ENCODE measurements around the gene GLS.

The GLS gene

GRCh38 chr2:190981733-190982132 is 101.1 kb downstream of the GLS start:
- Histone ChIP-seq H3K9me3 (ENCODE audit: control insufficient read depth, insufficient read depth, low read depth, low read length) (no peaks in the 10 kb centered on the region), H3K36me3 (ENCODE audit: control insufficient read depth in 2 of 2, insufficient read depth in 1 of 2, low read length in 2 of 2) (peaks cover 16 to 75% of the 10 kb centered on the region in 2 experiments; a peak in 2 of 3 replicates), H3K27ac (ENCODE audit: extremely low read depth, low read depth, low read length) (no peak overlapping the region), H3K4me1 (ENCODE audit: control insufficient read depth, insufficient read depth, low read length) (peaks cover 13% of the 10 kb centered on the region), H3K4me3 (ENCODE audit: low read depth, low read length) (no peak overlapping the region)
- POLR2A ChIA-PET, result no interaction called here
- TF ChIP-seq ZNF639 (tag by site-specific recombination; IDR thresholded peaks at IDR 0.05) (no peak), ZNF2 (tag by site-specific recombination; IDR thresholded peaks at IDR 0.05) (no peak)
- CTCF ChIA-PET, result interaction anchor here (0.6 kb wide), 1 partner anchor 10 kb away, joined by 7 read pairs; no protein-coding TSS in a partner anchor

- Histone ChIP-seq H3K4me3 (ENCODE audit: low read depth, low read length) (no peak overlapping the region), H3K27ac (ENCODE audit: extremely low read depth, low read depth, low read length) (no peak overlapping the region), H3K9me3 (ENCODE audit: control insufficient read depth, insufficient read depth, low read depth, low read length) (no peaks in the 10 kb centered on the region), H3K4me1 (ENCODE audit: control insufficient read depth, insufficient read depth, low read length) (peaks cover 13% of the 10 kb centered on the region), H3K36me3 (ENCODE audit: control insufficient read depth in 2 of 2, insufficient read depth in 1 of 2, low read length in 2 of 2) (peaks cover 15 to 76% of the 10 kb centered on the region in 2 experiments; a peak in 2 of 3 replicates)
- no peak for TF ChIP-seq ZBTB49 (tag by site-specific recombination; IDR thresholded peaks at IDR 0.05; ENCODE audit: low read depth)
- TF ChIP-seq ZNF350 (tag by site-specific recombination; IDR thresholded peaks at IDR 0.05), result no peak
- TF ChIP-seq ZNF785 (tag by site-specific recombination; IDR thresholded peaks at IDR 0.05), result no peak
- no peak for TF ChIP-seq OVOL3 (tag by site-specific recombination; IDR thresholded peaks at IDR 0.05)
- no peak for TF ChIP-seq ZNF571 (tag by site-specific recombination; IDR thresholded peaks at IDR 0.05)
- TF ChIP-seq ZNF747 (tag by site-specific recombination; IDR thresholded peaks at IDR 0.05), result no peak
- no peak for TF ChIP-seq ZNF398 (tag by site-specific recombination; IDR thresholded peaks at IDR 0.05)
- no peak for TF ChIP-seq ZNF138 (tag by site-specific recombination; IDR thresholded peaks at IDR 0.05; ENCODE audit: borderline replicate concordance)
- no peak for TF ChIP-seq ZNF449 (tag by site-specific recombination; IDR thresholded peaks at IDR 0.05)
- TF ChIP-seq ZBTB20 (tag by site-specific recombination; IDR thresholded peaks at IDR 0.05), result no peak
- no peak for TF ChIP-seq ZFP41 (tag by site-specific recombination; IDR thresholded peaks at IDR 0.05; ENCODE audit: borderline replicate concordance)
- TF ChIP-seq ZBTB10 (tag by site-specific recombination; IDR thresholded peaks at IDR 0.05), result no peak
- no peak for TF ChIP-seq ZNF146 (tag by site-specific recombination; IDR thresholded peaks at IDR 0.05)
- no peak for TF ChIP-seq YY2 (tag by site-specific recombination; IDR thresholded peaks at IDR 0.05)
- TF ChIP-seq ZNF596 (tag by site-specific recombination; IDR thresholded peaks at IDR 0.05), result no peak
- no peak for TF ChIP-seq OSR2 (tag by site-specific recombination; IDR thresholded peaks at IDR 0.05)
- TF ChIP-seq ZNF555 (tag by site-specific recombination; conservative IDR thresholded peaks at IDR 0.05), result no peak
- TF ChIP-seq ZNF768 (tag by site-specific recombination; IDR thresholded peaks at IDR 0.05), result no peak
- POLR2A ChIA-PET, result interaction anchor here (0.5 kb wide), 1 partner anchor 755 kb away, joined by 3 read pairs; no protein-coding TSS in a partner anchor
- CTCF ChIA-PET, result interaction anchor here (0.6 to 1.5 kb wide), 3 partner anchors 9 to 132 kb away, joined by 4 to 7 read pairs (median 4); no protein-coding TSS in a partner anchor
These were observed 101.8 kb downstream of the GLS start for GRCh38 chr2:190982262-190983034.

All from HEK293 (cell line).